ENCODE results near the gene ZNF774.

- TF ChIP-seq SIN3A (IDR thresholded peaks at IDR 0.05; ENCODE audit: borderline replicate concordance, insufficient read depth, low read length) (0 out of 2 replicates have a peak, but pooled peaks have one; percentile 14), TAF1 (IDR thresholded peaks at IDR 0.05; ENCODE audit: borderline replicate concordance, insufficient read depth, low read length) (no peak)
Observed at GRCh38 chr15:90402223-90402622, 50.1 kb downstream of the ZNF774 start.

Measured in PFSK-1 (cell line).